ENCODE measurements around the gene FYCO1. TPM values are rescaled to one million over a fixed set of nuclear protein-coding genes. Genes with fewer than 3 reads are reported as not detected.

Gene FYCO1
- total RNA-seq, 1 donor from 2014 or later, result 26.7 TPM

- no peaks in the 10 kb centered on the region for H3K36me3 ChIP-seq (ENCODE audit: control insufficient read depth, insufficient read depth, low read length)
- TF ChIP-seq, protein P1, sequence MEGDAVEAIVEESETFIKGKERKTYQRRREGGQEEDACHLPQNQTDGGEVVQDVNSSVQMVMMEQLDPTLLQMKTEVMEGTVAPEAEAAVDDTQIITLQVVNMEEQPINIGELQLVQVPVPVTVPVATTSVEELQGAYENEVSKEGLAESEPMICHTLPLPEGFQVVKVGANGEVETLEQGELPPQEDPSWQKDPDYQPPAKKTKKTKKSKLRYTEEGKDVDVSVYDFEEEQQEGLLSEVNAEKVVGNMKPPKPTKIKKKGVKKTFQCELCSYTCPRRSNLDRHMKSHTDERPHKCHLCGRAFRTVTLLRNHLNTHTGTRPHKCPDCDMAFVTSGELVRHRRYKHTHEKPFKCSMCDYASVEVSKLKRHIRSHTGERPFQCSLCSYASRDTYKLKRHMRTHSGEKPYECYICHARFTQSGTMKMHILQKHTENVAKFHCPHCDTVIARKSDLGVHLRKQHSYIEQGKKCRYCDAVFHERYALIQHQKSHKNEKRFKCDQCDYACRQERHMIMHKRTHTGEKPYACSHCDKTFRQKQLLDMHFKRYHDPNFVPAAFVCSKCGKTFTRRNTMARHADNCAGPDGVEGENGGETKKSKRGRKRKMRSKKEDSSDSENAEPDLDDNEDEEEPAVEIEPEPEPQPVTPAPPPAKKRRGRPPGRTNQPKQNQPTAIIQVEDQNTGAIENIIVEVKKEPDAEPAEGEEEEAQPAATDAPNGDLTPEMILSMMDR (IDR thresholded peaks at IDR 0.05; ENCODE audit: insufficient read depth, low read length, poor library complexity, severe bottlenecking), result no peak
- no peaks in the 10 kb centered on the region for H3K27me3 ChIP-seq (ENCODE audit: control insufficient read depth, insufficient read depth, low read length)
- no peak overlapping the region for H3K4me3 ChIP-seq (ENCODE audit: low read depth, low read length)
- DNase-seq (ENCODE audit: low read depth), result no peak
Observed at GRCh38 chr3:45895686-45896468, 99.7 kb downstream of the FYCO1 start.

DNA sequence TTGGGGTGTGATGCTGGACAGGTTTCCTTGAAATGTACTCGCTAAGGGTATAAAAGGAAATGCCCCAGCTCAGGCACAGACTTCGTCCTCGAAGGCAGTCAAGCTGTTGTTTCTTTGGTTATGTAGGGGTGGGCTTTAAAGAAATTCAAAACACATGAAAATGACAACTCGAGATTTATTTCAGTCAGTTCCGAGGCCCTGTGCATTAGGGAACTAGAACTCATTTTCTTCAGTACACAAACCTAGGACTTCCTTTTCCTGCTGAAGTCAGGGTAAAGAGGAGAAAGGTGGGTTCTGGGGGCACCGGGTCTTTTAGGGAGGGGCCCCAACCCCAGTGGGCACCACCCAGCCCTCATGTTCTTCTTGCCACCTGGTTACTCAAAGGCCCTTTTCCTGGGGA, 101.6 kb downstream of the FYCO1 start:
- TF ChIP-seq, protein P1 (IDR thresholded peaks at IDR 0.05; ENCODE audit: insufficient read depth, low read length, poor library complexity, severe bottlenecking), result no peak
- no peaks in the 10 kb centered on the region for H3K27me3 ChIP-seq (ENCODE audit: control insufficient read depth, insufficient read depth, low read length)
- no peaks in the 10 kb centered on the region for H3K36me3 ChIP-seq (ENCODE audit: control insufficient read depth, insufficient read depth, low read length)
- no peak overlapping the region for H3K4me3 ChIP-seq (ENCODE audit: low read depth, low read length)
- DNase-seq (ENCODE audit: low read depth), result no peak

DNA sequence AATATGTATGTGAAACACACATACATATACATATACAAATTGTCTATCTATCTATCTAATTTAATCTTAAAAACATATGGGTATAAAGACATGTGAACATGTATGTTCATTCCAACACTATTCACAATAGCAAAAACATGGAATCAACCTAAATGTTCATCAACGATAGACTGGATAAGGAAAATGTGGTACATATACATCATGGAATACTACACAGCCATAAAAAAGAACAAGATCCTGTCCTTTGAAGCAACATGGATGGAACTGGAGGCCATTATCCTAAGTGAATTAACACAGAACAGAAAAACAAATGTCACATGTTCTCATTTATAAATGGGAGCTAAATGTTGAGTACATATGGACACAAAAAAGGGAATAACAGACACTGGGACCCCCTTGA, 103.5 kb downstream of the FYCO1 start:
- no peaks in the 10 kb centered on the region for H3K36me3 ChIP-seq (ENCODE audit: control insufficient read depth, insufficient read depth, low read length)

DNA sequence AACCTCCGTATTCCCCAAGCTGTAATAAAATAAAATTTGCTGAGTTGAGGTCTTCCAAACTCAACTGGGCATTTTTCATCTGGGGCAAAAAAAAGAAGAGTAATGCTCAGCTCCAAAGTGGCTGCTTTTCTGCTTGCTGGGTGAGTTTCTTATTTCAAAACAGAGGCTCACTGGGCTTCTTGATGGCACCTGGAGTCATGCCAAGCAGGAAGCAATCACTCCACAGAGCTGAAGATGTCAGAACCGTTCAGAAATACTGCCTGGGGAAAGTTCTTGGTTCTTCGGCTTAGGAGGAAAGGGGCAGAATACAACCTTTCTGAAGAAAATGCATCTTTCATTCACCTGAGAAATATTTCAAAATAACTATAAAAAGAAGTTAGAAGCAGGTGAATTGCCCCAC, 105.2 kb downstream of the FYCO1 start:
- no peaks in the 10 kb centered on the region for H3K27me3 ChIP-seq (ENCODE audit: control insufficient read depth, insufficient read depth, low read length)
- DNase-seq (ENCODE audit: low read depth), result no peak
- no peaks in the 10 kb centered on the region for H3K36me3 ChIP-seq (ENCODE audit: control insufficient read depth, insufficient read depth, low read length)
- no peak overlapping the region for H3K4me3 ChIP-seq (ENCODE audit: low read depth, low read length)
- TF ChIP-seq, protein P1 (IDR thresholded peaks at IDR 0.05; ENCODE audit: insufficient read depth, low read length, poor library complexity, severe bottlenecking), result no peak

More for the DNA sequence above, 103.5 kb downstream of the FYCO1 start:
- Histone ChIP-seq H3K27me3 (ENCODE audit: control insufficient read depth, insufficient read depth, low read length) (no peaks in the 10 kb centered on the region), H3K4me3 (ENCODE audit: low read depth, low read length) (no peak overlapping the region)
- TF ChIP-seq, protein P1 (IDR thresholded peaks at IDR 0.05; ENCODE audit: insufficient read depth, low read length, poor library complexity, severe bottlenecking), result no peak
- no peak for DNase-seq (ENCODE audit: low read depth)

DNA sequence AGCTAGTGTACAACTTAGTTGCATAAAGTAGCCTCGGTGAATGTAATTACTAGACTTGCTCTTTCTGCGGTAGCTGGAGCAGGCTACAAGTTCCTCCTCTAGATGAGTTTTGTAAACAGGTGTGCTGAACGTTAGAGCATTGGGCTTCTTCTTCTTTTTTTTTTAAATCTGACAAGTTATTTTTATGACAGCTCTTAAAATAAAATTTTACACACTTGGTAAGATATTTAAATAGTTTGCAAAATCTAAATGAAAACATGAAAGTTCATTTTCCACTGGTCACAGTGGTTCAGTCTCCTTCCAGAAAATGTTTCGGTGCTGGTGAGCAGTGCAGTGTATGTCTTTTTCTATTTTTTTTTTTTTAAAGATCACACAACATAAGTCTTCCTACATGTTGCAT, 106.3 kb downstream of the FYCO1 start:
- Histone ChIP-seq H3K36me3 (ENCODE audit: control insufficient read depth, insufficient read depth, low read length) (no peaks in the 10 kb centered on the region), H3K4me3 (ENCODE audit: low read depth, low read length) (no peak overlapping the region), H3K27me3 (ENCODE audit: control insufficient read depth, insufficient read depth, low read length) (no peaks in the 10 kb centered on the region)
- TF ChIP-seq, protein P1 (IDR thresholded peaks at IDR 0.05; ENCODE audit: insufficient read depth, low read length, poor library complexity, severe bottlenecking), result no peak
- no peak for DNase-seq (ENCODE audit: low read depth)
